Fibroblast of lung (primary cell): ENCODE data around the gene PRKG2.

ENCODE experiments used
- CTCF ChIP-seq, 2 donors: IDR thresholded peaks in 1 of 2; conservative IDR thresholded peaks in 1 of 2; 1 replicate in 1 of 2; 2 replicates in 1 of 2; pipeline ENCODE4 v1.5.1; 2011 to 2012; ENCODE audit warnings: low read length in 2 of 2, control low read depth in 1 of 2, inconsistent platforms in 1 of 2, low read depth in 1 of 2, mild to moderate bottlenecking in 1 of 2
- EZH2 ChIP-seq: IDR thresholded peaks from 2 replicates; pipeline ENCODE4 v1.5.1; 2012; ENCODE audit warnings: low read length, control low read depth, mild to moderate bottlenecking; ENCODE audit errors: missing control alignments

DNA sequence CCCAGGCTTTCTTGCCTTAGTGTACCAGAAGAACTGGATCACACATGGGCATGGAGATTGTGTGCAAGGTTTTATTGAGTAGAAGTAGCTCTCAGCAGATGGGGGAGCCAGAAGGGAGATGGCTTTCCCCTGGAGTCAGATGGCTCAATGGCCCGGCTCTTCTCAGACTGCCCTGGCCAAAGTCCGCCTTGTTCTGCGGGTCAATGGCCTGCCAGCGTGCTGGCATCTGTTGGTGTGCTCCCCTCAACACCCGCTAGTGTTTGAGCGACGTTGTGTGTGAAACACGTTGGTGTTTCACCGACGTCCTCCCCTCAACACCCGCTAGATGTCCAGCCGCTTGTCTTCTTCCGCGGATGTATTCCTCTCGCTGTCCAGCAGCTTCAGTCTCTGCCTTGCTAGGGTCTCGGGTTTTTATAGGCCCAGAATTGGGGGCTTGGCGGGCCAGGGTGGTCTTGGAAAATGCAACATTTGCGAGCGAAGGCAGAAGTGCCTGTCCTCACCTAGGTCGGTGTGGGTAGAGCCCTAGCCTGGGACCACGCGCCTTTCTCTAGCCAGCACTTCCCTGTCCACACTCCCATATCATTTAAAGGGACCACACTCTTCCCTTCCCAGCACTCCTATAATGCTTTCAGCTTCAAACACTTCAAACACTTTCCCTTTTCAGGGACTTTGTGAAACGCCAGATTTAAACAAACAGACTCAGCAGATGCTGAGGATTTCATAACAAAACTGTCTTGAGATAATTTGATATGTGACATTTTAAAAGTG is 21.1 kb upstream of the PRKG2 start:
- TF ChIP-seq CTCF (conservative IDR thresholded peaks at IDR 0.05 in 1 of 2, IDR thresholded peaks at IDR 0.05 in 1 of 2; ENCODE audit: low read depth in 1 of 2, low read length in 2 of 2): no peak
- no peak for TF ChIP-seq EZH2
